GM12874 (cell line): ENCODE measurements around the gene DNAH5.

ENCODE experiments used
- CTCF ChIP-seq: IDR thresholded peaks from 2 replicates; pipeline ENCODE4 v1.5.1; 2011; ENCODE audit warnings: low read depth, mild to moderate bottlenecking, control low read depth, low read length, moderate library complexity; ENCODE audit not compliant: insufficient read depth

Gene DNAH5

DNA sequence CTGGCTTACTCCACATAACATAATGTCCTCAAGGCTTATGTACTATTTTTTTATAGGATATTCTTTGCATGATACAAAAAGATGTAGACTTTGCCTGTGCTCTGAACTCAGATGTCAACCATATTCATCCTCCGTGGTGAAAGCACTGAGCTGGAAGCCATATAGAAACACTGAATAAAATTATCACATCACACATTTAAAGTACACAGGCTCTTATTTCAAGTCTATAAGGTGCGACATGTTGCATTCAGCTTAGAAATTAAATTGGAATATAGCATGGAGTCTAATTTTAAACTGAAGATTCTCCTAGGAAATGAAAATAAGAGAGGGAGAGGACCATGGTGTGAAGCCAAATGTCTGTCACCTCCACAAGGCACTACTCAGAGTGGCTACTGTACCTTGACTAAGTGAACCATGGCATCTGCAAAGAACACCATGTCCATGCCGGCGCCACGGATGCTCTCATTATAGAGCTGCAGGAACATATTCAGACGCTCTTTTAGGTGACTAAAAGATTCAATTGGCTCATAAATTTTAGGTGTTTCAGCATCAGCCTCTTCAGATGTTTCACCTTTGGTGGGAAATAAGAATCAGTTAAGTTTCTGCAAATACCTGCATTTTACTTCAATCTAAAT lies 158.6 kb downstream of the DNAH5 start:
- TF ChIP-seq CTCF, result no peak

DNA sequence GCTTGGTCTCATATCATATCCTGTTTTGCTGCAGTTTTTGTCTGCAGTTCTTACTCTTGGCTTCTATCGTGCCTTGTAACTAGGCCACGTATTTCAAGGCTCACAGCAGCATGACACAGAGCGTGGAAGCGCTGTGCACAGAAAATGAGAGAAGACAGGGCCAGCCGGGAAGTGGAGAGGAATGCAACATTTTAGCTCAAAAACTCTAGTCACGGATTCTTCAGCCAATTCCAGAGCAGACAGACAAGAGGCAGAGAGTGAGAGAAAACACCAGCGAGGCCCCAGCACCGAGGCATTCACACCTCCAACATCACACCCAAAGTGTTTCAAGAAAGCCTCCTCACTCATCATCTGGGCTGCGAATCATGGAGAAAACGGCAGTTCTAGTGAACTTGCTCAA lies 160.8 kb downstream of the DNAH5 start:
- TF ChIP-seq CTCF, result no peak

DNA sequence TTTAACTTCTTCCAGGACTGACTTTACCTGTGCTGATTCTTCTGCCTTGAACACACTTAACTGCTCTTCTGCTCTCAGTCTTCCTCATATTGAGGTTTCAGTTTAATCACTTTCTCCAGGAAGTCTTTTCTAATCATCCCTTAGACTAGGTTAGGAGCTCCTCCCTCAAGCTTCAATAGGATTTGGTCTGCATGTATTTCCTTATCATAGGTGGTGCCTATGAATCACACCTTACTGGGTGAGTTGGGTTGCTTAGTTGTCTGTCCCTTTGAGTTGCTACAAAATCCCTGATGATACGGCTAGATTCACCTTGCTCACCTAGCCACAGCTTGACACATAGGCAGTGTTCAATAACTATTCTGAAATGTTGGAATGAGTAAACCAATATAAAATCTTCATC lies 164.4 kb downstream of the DNAH5 start:
- no peak for TF ChIP-seq CTCF

GRCh38 chr5:13773649-13774048 lies 170.8 kb downstream of the DNAH5 start:
- no peak for TF ChIP-seq CTCF

DNA sequence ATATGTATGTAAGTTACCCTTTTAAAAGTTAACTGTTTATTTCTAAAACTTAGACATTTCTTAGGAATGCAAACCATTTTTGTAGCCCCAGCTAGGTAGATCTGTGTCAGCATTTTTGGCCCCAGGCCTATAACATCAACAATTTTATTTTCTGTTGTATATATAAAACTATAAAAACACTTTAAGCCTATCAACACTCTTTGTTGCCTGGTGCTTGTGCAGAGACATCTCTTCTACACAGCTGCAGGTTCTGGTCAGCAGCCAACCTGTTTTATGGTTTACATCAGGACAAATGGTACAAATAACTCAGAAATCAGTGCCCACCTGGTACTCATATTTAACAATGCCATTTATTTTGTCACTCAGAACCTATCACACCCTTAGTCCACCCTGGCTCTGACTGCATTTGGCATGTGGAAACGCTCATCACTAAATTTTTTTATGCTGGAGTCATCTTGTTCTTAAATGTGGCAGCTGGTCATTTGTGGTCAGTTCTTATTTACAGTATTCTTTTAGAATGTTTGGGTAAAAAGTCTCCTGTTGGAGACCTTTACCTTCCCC lies 173.4 kb downstream of the DNAH5 start:
- no peak for TF ChIP-seq CTCF

DNA sequence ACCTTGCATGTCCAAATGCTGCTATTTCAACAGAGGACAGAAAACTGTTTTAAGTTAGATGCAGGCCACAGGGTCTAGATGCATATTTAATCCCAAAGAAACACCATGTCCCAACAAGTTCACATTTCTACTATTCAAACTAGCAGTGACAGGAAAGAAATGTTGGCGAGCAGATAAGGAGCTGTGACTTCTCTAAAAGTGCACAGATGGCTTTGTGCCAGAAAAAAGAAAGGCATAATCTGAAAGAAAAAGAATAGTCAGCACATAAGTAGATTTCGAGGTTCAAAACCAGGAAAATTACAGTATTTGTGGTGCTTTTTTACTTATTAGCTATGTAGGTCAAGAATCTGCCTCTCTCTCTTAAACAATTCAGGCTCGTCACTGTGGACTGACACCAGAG lies 178.3 kb downstream of the DNAH5 start:
- no peak for TF ChIP-seq CTCF

DNA sequence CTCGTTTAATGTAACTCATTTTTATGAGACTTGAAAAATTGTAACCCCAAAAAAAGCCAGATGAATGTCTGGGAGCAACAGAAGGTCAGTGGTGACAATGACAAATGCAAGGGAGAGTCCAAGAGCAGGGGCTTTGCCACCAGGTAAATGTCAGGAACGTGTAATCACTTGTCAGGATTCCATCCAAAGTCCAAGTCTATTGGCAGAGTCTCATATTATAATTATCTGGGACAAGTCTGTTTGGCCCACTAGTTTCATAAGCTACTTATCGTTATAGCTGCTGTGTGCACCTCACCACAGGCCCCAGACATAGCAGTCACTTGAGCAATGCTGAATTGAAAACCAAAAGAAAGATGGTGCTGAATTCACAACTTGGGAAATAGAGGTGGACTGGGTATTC lies 180.8 kb downstream of the DNAH5 start:
- TF ChIP-seq CTCF, result no peak
